Hepatocyte (in vitro differentiated cells): ENCODE data around the gene LDLRAD4.

Experiments used
- CTCF ChIP-seq: fragments of 200-600 bp; sonication (generic); IDR thresholded peaks from 2 replicates; pipeline ENCODE4 v1.5.1; 2016; ENCODE audit warnings: antibody characterized with exemption, mild to moderate bottlenecking; ENCODE audit not compliant: poor library complexity
- EZH2 ChIP-seq: fragments of 200-600 bp; sonication (generic); IDR thresholded peaks from 2 replicates; pipeline ENCODE4 v1.6.1; 2016; ENCODE audit warnings: antibody characterized with exemption, mild to moderate bottlenecking, borderline replicate concordance

- TF ChIP-seq CTCF (no peak), EZH2 (no peak)
These were observed 176.2 kb downstream of the LDLRAD4 start for GRCh38 chr18:13394801-13395200.
